H1 (cell line): ENCODE results near the gene CCDC7. TPM values are rescaled to one million over a fixed set of nuclear protein-coding genes. Genes with fewer than 3 reads are reported as not detected.

Source experiments
- CTCF ChIA-PET: fragments of 300-600 bp; sonication (Branson Sonifier 250); formaldehyde crosslinking; loops from one replicate; lab custom pipeline; 2021; ENCODE audit not compliant: partially characterized antibody; lab: Charles Lee
- POLR2A ChIA-PET: fragments of 300-600 bp; sonication (Branson Sonifier 250); formaldehyde crosslinking; loops from one replicate; lab custom pipeline; 2021; ENCODE audit warnings: inconsistent platforms; ENCODE audit not compliant: partially characterized antibody; lab: Charles Lee
- DNase-seq, 2 experiments: peaks; one replicate each; pipeline versions ENCODE4 v3.0.0 to v3.0.0-alpha.2; 2010 to 2022; ENCODE audit warnings: low spot score in 2 of 2, low read depth in 1 of 2, mixed read lengths in 1 of 2
- FAIRE-seq: peaks from 2 replicates; lab custom pipeline; 2011; peaks lifted over from hg19 to GRCh38; lab: Jason Lieb, UNC
- H2AFZ ChIP-seq: 2 replicates; pipeline ENCODE4 v1.8.1; 2012; ENCODE audit warnings: low read length, inconsistent platforms
- H2AK5ac ChIP-seq: 2 replicates; pipeline ENCODE4 v1.6.1; 2013; ENCODE audit warnings: low read depth, low read length
- H2BK120ac ChIP-seq: replicated peaks from 2 replicates; pipeline ENCODE3; 2013; ENCODE audit warnings: low read depth, low read length, inconsistent platforms
- H2BK12ac ChIP-seq: 2 replicates; pipeline ENCODE4 v1.6.1; 2013; ENCODE audit warnings: low read depth, low read length
- H2BK15ac ChIP-seq: 2 replicates; pipeline ENCODE4 v1.6.1; 2013; ENCODE audit warnings: low read length
- H2BK20ac ChIP-seq: 2 replicates; pipeline ENCODE4 v1.6.1; 2013; ENCODE audit warnings: low read length
- H2BK5ac ChIP-seq: 2 replicates; pipeline ENCODE4 v1.6.1; 2013; ENCODE audit warnings: low read depth, low read length
- H3K14ac ChIP-seq: 2 replicates; pipeline ENCODE4 v1.6.1; 2013; ENCODE audit warnings: inconsistent platforms; ENCODE audit not compliant: insufficient read length
- H3K18ac ChIP-seq: 2 replicates; pipeline ENCODE4 v1.6.1; 2013; ENCODE audit warnings: low read length; ENCODE audit errors: extremely low read depth
- H3K23ac ChIP-seq: 2 replicates; pipeline ENCODE4 v1.6.1; 2013; ENCODE audit warnings: inconsistent platforms; ENCODE audit not compliant: insufficient read length
- H3K23me2 ChIP-seq: 2 replicates; pipeline ENCODE4 v1.6.1; 2013; ENCODE audit warnings: low read depth, low read length
- H3K27ac ChIP-seq: 2 replicates; pipeline ENCODE4 v1.6.1; 2011; ENCODE audit warnings: low read depth, low read length, inconsistent platforms
- H3K27me3 ChIP-seq, 4 experiments: replicated peaks in 1 of 4; 1 replicate in 1 of 4; 2 replicates in 3 of 4; pipeline versions ENCODE4 v1.6.1 to v1.8.1; 2011 to 2013; ENCODE audit warnings: low read length in 3 of 4, mild to moderate bottlenecking in 3 of 4, inconsistent platforms in 2 of 4, mixed read lengths in 2 of 4, moderate library complexity in 1 of 4; ENCODE audit not compliant: control insufficient read depth in 3 of 4, insufficient read depth in 3 of 4; ENCODE audit errors: extremely low read depth in 1 of 4
- H3K36me3 ChIP-seq, 4 experiments: 2 replicates each; pipeline versions ENCODE4 v1.6.1 to v1.8.1; 2011 to 2013; ENCODE audit warnings: mild to moderate bottlenecking in 4 of 4, low read length in 3 of 4, moderate library complexity in 2 of 4, control low read depth in 1 of 4, inconsistent platforms in 1 of 4; ENCODE audit not compliant: insufficient read depth in 4 of 4, control insufficient read depth in 2 of 4
- H3K4ac ChIP-seq: replicated peaks from 2 replicates; pipeline ENCODE3; 2013; ENCODE audit warnings: low read length, low read depth, mixed read lengths, inconsistent platforms; ENCODE audit not compliant: insufficient read length
- H3K4me1 ChIP-seq, 4 experiments: replicated peaks in 1 of 4; 1 replicate in 1 of 4; 2 replicates in 3 of 4; pipeline versions ENCODE4 v1.6.1 to v1.8.1; 2011 to 2013; ENCODE audit warnings: low read length in 3 of 4, inconsistent platforms in 2 of 4, mixed read lengths in 1 of 4; ENCODE audit not compliant: insufficient read depth in 4 of 4, control insufficient read depth in 3 of 4
- H3K4me2 ChIP-seq, 2 experiments: 2 replicates each; pipeline versions ENCODE4 v1.6.1 to v1.8.1; 2011 to 2013; ENCODE audit warnings: low read depth in 2 of 2, low read length in 2 of 2, control low read depth in 1 of 2, inconsistent platforms in 1 of 2, mild to moderate bottlenecking in 1 of 2; ENCODE audit not compliant: insufficient read depth in 1 of 2
- H3K4me3 ChIP-seq, 4 experiments: fragments of 200-600, 300-600 bp in 1 of 4; sonication (generic), shearing (Covaris generic), sonication (Bioruptor Twin) in 1 of 4; 2 replicates each; pipeline versions ENCODE4 v1.5.1 to v1.8.1; 2011 to 2016; ENCODE audit warnings: low read length in 4 of 4, low read depth in 3 of 4, control low read depth in 2 of 4, inconsistent platforms in 2 of 4, mild to moderate bottlenecking in 2 of 4, mixed read lengths in 1 of 4, moderate library complexity in 1 of 4; ENCODE audit not compliant: insufficient read depth in 2 of 4; ENCODE audit errors: extremely low read depth in 1 of 4
- H3K56ac ChIP-seq: replicated peaks from 2 replicates; pipeline ENCODE3; 2013; ENCODE audit warnings: low read depth, mild to moderate bottlenecking, mixed read lengths, low read length, inconsistent platforms; ENCODE audit not compliant: insufficient read length
- H3K79me1 ChIP-seq: 2 replicates; pipeline ENCODE4 v1.6.1; 2013; ENCODE audit warnings: low read depth, low read length, control low read depth
- H3K79me2 ChIP-seq, 2 experiments: 2 replicates each; pipeline versions ENCODE4 v1.6.1 to v1.8.1; 2012 to 2013; ENCODE audit warnings: low read length in 2 of 2, mild to moderate bottlenecking in 2 of 2, inconsistent platforms in 1 of 2; ENCODE audit not compliant: insufficient read depth in 2 of 2, control insufficient read depth in 1 of 2
- H3K9ac ChIP-seq, 4 experiments: replicated peaks in 1 of 4; 1 replicate in 1 of 4; 2 replicates in 3 of 4; pipeline versions ENCODE4 v1.6.1 to v1.8.1; 2011 to 2013; ENCODE audit warnings: low read depth in 3 of 4, low read length in 3 of 4, control low read depth in 2 of 4, mild to moderate bottlenecking in 2 of 4, moderate library complexity in 2 of 4, inconsistent platforms in 1 of 4; ENCODE audit errors: extremely low read depth in 1 of 4
- H3K9me3 ChIP-seq, 2 experiments: 2 replicates each; pipeline versions ENCODE4 v1.6.1 to v1.8.1; 2012 to 2013; ENCODE audit warnings: mild to moderate bottlenecking in 2 of 2, moderate library complexity in 2 of 2, control low read depth in 1 of 2, inconsistent platforms in 1 of 2, low read depth in 1 of 2, low read length in 1 of 2, mixed read lengths in 1 of 2; ENCODE audit not compliant: insufficient read depth in 2 of 2
- H4K20me1 ChIP-seq, 2 experiments: replicated peaks in 1 of 2; 2 replicates each; pipeline versions ENCODE3 to v1.8.1; 2011 to 2013; ENCODE audit warnings: inconsistent platforms in 2 of 2, low read length in 2 of 2, mild to moderate bottlenecking in 1 of 2; ENCODE audit not compliant: insufficient read depth in 2 of 2, control insufficient read depth in 1 of 2
- H4K5ac ChIP-seq: 2 replicates; pipeline ENCODE4 v1.6.1; 2013; ENCODE audit warnings: low read length, low read depth, mixed read lengths, inconsistent platforms; ENCODE audit not compliant: insufficient read length
- H4K8ac ChIP-seq: 2 replicates; pipeline ENCODE4 v1.8.0; 2013; ENCODE audit warnings: mild to moderate bottlenecking, moderate library complexity, low read length, inconsistent platforms; ENCODE audit not compliant: insufficient read depth; ENCODE audit errors: extremely low read depth
- H4K91ac ChIP-seq: replicated peaks from 2 replicates; pipeline ENCODE3; 2013; ENCODE audit warnings: low read length, mixed read lengths, inconsistent platforms; ENCODE audit not compliant: insufficient read length
- CBX5 ChIP-seq: fragments of 300-800, 300-1000 bp; sonication (generic); IDR thresholded peaks from 2 replicates; pipeline ENCODE4 v1.7.1; 2016; ENCODE audit warnings: antibody characterized with exemption, low read length, low read depth
- CEBPB ChIP-seq: IDR thresholded peaks from 2 replicates; pipeline ENCODE4 v1.6.1; 2012; ENCODE audit warnings: low read depth, low read length
- CHD2 ChIP-seq: IDR thresholded peaks from 2 replicates; pipeline ENCODE4 v1.6.1; 2012; ENCODE audit warnings: low read length, improper control_type of control experiment
- CREB1 ChIP-seq: IDR thresholded peaks from 2 replicates; pipeline ENCODE4 v1.6.1; 2012; ENCODE audit warnings: inconsistent platforms
- CTBP2 ChIP-seq: IDR thresholded peaks from 2 replicates; pipeline ENCODE4 v1.7.0; 2011; ENCODE audit warnings: borderline replicate concordance, mild to moderate bottlenecking, moderate library complexity, mixed read lengths, low read length; ENCODE audit not compliant: insufficient read depth, insufficient read length
- E2F6 ChIP-seq: IDR thresholded peaks from 2 replicates; pipeline ENCODE4 v1.6.1; 2012; ENCODE audit warnings: inconsistent platforms
- JUND ChIP-seq: IDR thresholded peaks from 2 replicates; pipeline ENCODE4 v1.6.1; 2011; ENCODE audit warnings: mild to moderate bottlenecking, improper control_type of control experiment, low read length
- NRF1 ChIP-seq: IDR thresholded peaks from 2 replicates; pipeline ENCODE4 v1.6.1; 2011; ENCODE audit warnings: mild to moderate bottlenecking, low read depth, low read length, improper control_type of control experiment
- TAF1 ChIP-seq: IDR thresholded peaks from 2 replicates; pipeline ENCODE4 v1.6.1; 2011; ENCODE audit warnings: mild to moderate bottlenecking, low read depth, low read length
- WGBS, 2 experiments: shearing (Covaris generic) in 1 of 2; methylation state at CpG; one replicate each; pipeline versions ENCODE4 v1.1.6 to v1.1.7; 2013 to 2015; ENCODE audit warnings: low lambda C conversion rate in 2 of 2, mixed read lengths in 2 of 2, inconsistent platforms in 1 of 2, low coverage in 1 of 2, missing lambda C conversion rate in 1 of 2; ENCODE audit not compliant: insufficient replicate concordance in 2 of 2, insufficient coverage in 1 of 2, insufficient read length in 1 of 2; ENCODE audit errors: extremely low coverage in 1 of 2, missing lambda C conversion rate in 1 of 2; 5-methylcytosine and 5-hydroxymethylcytosine counted together
- polyA plus RNA-seq, 7 experiments: library from polyadenylated mRNA; depleted of rRNA in 3 of 7; stranded (reverse) in 5 of 7; unstranded in 2 of 7; fragments of >200 nt in 5 of 7; fragments of 200-250 nt in 2 of 7; gene quantifications; 1 replicate in 5 of 7; 2 replicates in 1 of 7; 4 replicates in 1 of 7; pipeline versions ENCODE4 v1.2.1 to v1.2.3, GENCODE V29; 2011 to 2013; ENCODE audit warnings: missing spikeins in 2 of 7, mixed read lengths in 2 of 7
- total RNA-seq: library from RNA; stranded (reverse); fragmentation: NEBNext Ultra II Directional; extraction: Animal tissue kit (Norgen Biotek cat#: 25700); gene quantifications from 2 replicates; pipeline ENCODE4 v1.2.1, GENCODE V29; 2021

CCDC7 gene
- total and polyA plus RNA-seq, 2 of the 8 experiments (the other 6 are each of a cell fraction or from before 2014, with no cell fraction given), result 0.18 to 0.74 TPM

DNA sequence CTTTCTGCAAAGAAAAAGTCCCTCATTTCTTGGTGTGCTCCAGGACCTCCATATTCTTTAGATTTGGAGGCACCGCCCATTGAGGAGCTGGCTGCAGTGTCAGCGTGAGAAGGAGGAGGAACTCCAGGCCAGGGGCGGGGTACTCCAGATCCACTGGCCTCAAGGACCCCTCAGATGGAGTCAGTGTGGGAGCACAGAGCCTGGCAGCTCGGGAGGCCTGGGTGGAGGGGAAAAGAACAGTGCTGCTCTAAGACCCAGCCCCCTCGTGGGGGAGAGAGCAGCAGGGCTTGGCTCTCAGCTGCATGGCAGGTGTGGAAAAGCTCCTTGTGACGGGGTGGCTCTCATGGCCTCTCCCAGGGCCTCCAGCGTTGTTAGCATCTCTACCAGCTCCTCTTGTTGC is 441.5 kb downstream of the CCDC7 start:
- Histone ChIP-seq H3K79me2 (no peaks in the 10 kb centered on the region), H3K56ac (no peak overlapping the region), H2AFZ (no peak overlapping the region), H2BK12ac (no peak overlapping the region), H3K4me2 (no peak overlapping the region), H2AK5ac (no peak overlapping the region), H3K4me1 (peaks cover 0 to 3% (median under 1%) of the 10 kb centered on the region in 4 experiments; a peak in 1 of 7 replicates), H3K9me3 (no peaks in the 10 kb centered on the region), H3K27ac (no peak overlapping the region), H4K20me1 (no peaks in the 10 kb centered on the region), H3K18ac (no peak overlapping the region), H3K4me3 (no peak overlapping the region), H2BK15ac (no peak overlapping the region), H3K23me2 (no peaks in the 10 kb centered on the region), H3K27me3 (no peaks in the 10 kb centered on the region), H4K8ac (no peak overlapping the region), H2BK20ac (no peak overlapping the region), H3K36me3 (no peaks in the 10 kb centered on the region), H3K14ac (no peak overlapping the region), H3K4ac (no peak overlapping the region), H2BK120ac (no peak overlapping the region), H4K91ac (no peak overlapping the region), H2BK5ac (no peak overlapping the region), H3K23ac (no peak overlapping the region), H3K79me1 (no peaks in the 10 kb centered on the region), H3K9ac (no peak overlapping the region), H4K5ac (no peak overlapping the region)
- DNase-seq, result no peak
- ChIA-PET CTCF (interaction anchor here (0.7 to 1.1 kb wide), 3 partner anchors 122 to 216 kb away, joined by 3 to 4 read pairs (median 3); no protein-coding TSS in a partner anchor), POLR2A (interaction anchor here (0.6 kb wide), 1 partner anchor 314 kb away, joined by 3 read pairs; no protein-coding TSS in a partner anchor)
- WGBS, 2 experiments, result 86% methylated on average over 7 of the region's 7 CpGs; no CpG with 5 or more reads in 1 of the 2 experiments
- FAIRE-seq, result no peak
- TF ChIP-seq CEBPB, result no peak
- no peak for TF ChIP-seq NRF1
- no peak for TF ChIP-seq CHD2
- TF ChIP-seq TAF1, result no peak
- no peak for TF ChIP-seq CREB1
- TF ChIP-seq E2F6, result no peak
- no peak for TF ChIP-seq JUND
- TF ChIP-seq CBX5, result no peak
- TF ChIP-seq CTBP2, result no peak
